ENCODE data around the gene TMEM132D.

GRCh38 chr12:129753586-129753985 lies 150.2 kb downstream of the TMEM132D start:
- TF ChIP-seq ZEB2 (tag by site-specific recombination; IDR thresholded peaks at IDR 0.05) (no peak), ZNF561 (tag by site-specific recombination; IDR thresholded peaks at IDR 0.05; ENCODE audit: borderline replicate concordance) (no peak), REST (tag by site-specific recombination; IDR thresholded peaks at IDR 0.05) (no peak), IKZF3 (tag by site-specific recombination; IDR thresholded peaks at IDR 0.05) (no peak), ZNF747 (tag by site-specific recombination; IDR thresholded peaks at IDR 0.05) (no peak), SALL2 (tag by site-specific recombination; IDR thresholded peaks at IDR 0.05; ENCODE audit: borderline replicate concordance) (no peak), PRDM2 (tag by site-specific recombination; IDR thresholded peaks at IDR 0.05; ENCODE audit: borderline replicate concordance) (no peak), ZNF211 (tag by site-specific recombination; IDR thresholded peaks at IDR 0.05; ENCODE audit: low read depth) (no peak)
- TF ChIP-seq, protein P1, sequence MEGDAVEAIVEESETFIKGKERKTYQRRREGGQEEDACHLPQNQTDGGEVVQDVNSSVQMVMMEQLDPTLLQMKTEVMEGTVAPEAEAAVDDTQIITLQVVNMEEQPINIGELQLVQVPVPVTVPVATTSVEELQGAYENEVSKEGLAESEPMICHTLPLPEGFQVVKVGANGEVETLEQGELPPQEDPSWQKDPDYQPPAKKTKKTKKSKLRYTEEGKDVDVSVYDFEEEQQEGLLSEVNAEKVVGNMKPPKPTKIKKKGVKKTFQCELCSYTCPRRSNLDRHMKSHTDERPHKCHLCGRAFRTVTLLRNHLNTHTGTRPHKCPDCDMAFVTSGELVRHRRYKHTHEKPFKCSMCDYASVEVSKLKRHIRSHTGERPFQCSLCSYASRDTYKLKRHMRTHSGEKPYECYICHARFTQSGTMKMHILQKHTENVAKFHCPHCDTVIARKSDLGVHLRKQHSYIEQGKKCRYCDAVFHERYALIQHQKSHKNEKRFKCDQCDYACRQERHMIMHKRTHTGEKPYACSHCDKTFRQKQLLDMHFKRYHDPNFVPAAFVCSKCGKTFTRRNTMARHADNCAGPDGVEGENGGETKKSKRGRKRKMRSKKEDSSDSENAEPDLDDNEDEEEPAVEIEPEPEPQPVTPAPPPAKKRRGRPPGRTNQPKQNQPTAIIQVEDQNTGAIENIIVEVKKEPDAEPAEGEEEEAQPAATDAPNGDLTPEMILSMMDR (tag by site-specific recombination; IDR thresholded peaks at IDR 0.05): no peak
- TF ChIP-seq, protein P2, sequence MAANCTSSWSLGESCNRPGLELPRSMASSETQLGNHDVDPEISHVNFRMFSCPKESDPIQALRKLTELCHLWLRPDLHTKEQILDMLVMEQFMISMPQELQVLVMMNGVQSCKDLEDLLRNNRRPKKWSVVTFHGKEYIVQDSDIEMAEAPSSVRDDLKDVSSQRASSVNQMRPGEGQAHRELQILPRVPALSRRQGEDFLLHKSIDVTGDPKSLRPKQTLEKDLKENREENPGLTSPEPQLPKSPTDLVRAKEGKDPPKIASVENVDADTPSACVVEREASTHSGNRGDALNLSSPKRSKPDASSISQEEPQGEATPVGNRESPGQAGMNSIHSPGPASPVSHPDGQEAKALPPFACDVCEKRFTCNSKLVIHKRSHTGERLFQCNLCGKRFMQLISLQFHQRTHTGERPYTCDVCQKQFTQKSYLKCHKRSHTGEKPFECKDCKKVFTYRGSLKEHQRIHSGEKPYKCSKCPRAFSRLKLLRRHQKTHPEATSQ (tag by site-specific recombination; IDR thresholded peaks at IDR 0.05): no peak

Data from HEK293 (cell line).